Endodermal cell (in vitro differentiated cells): Measurements from ENCODE around the gene ANKS1B. TPM values are rescaled to one million over a fixed set of nuclear protein-coding genes. Genes with fewer than 3 reads are reported as not detected.

Experiments
- DNase-seq: peaks from one replicate; pipeline ENCODE4 v3.0.0-alpha.2; 2017
- H3K27ac ChIP-seq: 2 replicates; pipeline ENCODE4 v1.5.1; 2013; ENCODE audit warnings: mild to moderate bottlenecking, low read depth, low read length, moderate library complexity
- H3K27me3 ChIP-seq: 2 replicates; pipeline ENCODE4 v1.6.1; 2013; ENCODE audit warnings: mild to moderate bottlenecking, low read length, moderate library complexity; ENCODE audit not compliant: insufficient read depth, control insufficient read depth, poor library complexity, severe bottlenecking
- H3K36me3 ChIP-seq: 2 replicates; pipeline ENCODE4 v1.7.0; 2013; ENCODE audit warnings: mild to moderate bottlenecking, low read length, moderate library complexity; ENCODE audit not compliant: control insufficient read depth, insufficient read depth
- H3K4me1 ChIP-seq: one replicate; pipeline ENCODE4 v1.7.0; 2013; ENCODE audit warnings: low read length; ENCODE audit not compliant: control insufficient read depth, insufficient read depth
- H3K4me3 ChIP-seq: 2 replicates; pipeline ENCODE4 v1.5.1; 2013; ENCODE audit warnings: mild to moderate bottlenecking, low read length, moderate library complexity
- H3K9ac ChIP-seq: 2 replicates; pipeline ENCODE4 v1.6.1; 2013; ENCODE audit warnings: mild to moderate bottlenecking, low read length, moderate library complexity; ENCODE audit not compliant: poor library complexity, severe bottlenecking; ENCODE audit errors: extremely low read depth
- H3K9me3 ChIP-seq: 2 replicates; pipeline ENCODE4 v1.6.1; 2013; ENCODE audit warnings: mild to moderate bottlenecking, low read length, moderate library complexity; ENCODE audit not compliant: control insufficient read depth
- H3K27ac Mint-ChIP-seq: 2 replicates; pipeline ENCODE4 v1.8.0; 2020; ENCODE audit warnings: mixed read lengths
- H3K27me3 Mint-ChIP-seq: 2 replicates; pipeline ENCODE4 v1.8.0; 2021; ENCODE audit warnings: mild to moderate bottlenecking, mixed read lengths; ENCODE audit not compliant: insufficient read depth
- H3K36me3 Mint-ChIP-seq: 2 replicates; pipeline ENCODE4 v1.8.0; 2020; ENCODE audit warnings: low read depth, mixed read lengths
- H3K4me1 Mint-ChIP-seq: 2 replicates; pipeline ENCODE4 v1.8.0; 2020; ENCODE audit warnings: mixed read lengths
- H3K4me3 Mint-ChIP-seq: 2 replicates; pipeline ENCODE4 v1.8.0; 2020; ENCODE audit warnings: mild to moderate bottlenecking, moderate library complexity, mixed read lengths
- H3K9me3 Mint-ChIP-seq: 2 replicates; pipeline ENCODE4 v1.8.0; 2020; ENCODE audit warnings: mild to moderate bottlenecking, mixed read lengths
- CTCF ChIP-seq: fragments of 200-600 bp; sonication (generic); conservative IDR thresholded peaks from 2 replicates; pipeline ENCODE4 v1.5.0; 2021; ENCODE audit warnings: antibody characterized with exemption, mild to moderate bottlenecking
- WGBS, 2 experiments: methylation state at CpG; one replicate each; pipeline versions ENCODE4 v1.1.5 to v1.1.7; 2013; ENCODE audit warnings: missing lambda C conversion rate in 2 of 2, mixed read lengths in 1 of 2; ENCODE audit not compliant: insufficient coverage in 1 of 2, insufficient read length in 1 of 2; 5-methylcytosine and 5-hydroxymethylcytosine counted together
- total RNA-seq, 2 donors: library from RNA; stranded (reverse); fragmentation: NEBNext Ultra II Directional in 1 of 2; extraction: Animal tissue kit (Norgen Biotek cat#: 25700) in 1 of 2; gene quantifications; 2 replicates in 1 of 2; 3 replicates in 1 of 2; pipeline ENCODE4 v1.2.1, GENCODE V29; 2021

Gene ANKS1B
- total RNA-seq, 2 donors from 2014 or later: 28.5 to 65.8 TPM

GRCh38 chr12:99260456-99260996 is 724.2 kb downstream of the ANKS1B start:
- Histone ChIP-seq H3K27ac (no peak overlapping the region), H3K9ac (no peak overlapping the region)

GRCh38 chr12:99259040-99259934 is 725.4 kb downstream of the ANKS1B start:
- Mint-ChIP-seq H3K4me3 (no peak overlapping the region), H3K36me3 (peaks cover 4% of the 10 kb centered on the region), H3K27ac (peak overlapping the region; percentile 16), H3K4me1 (peaks cover 16% of the 10 kb centered on the region), H3K27me3 (no peaks in the 10 kb centered on the region), H3K9me3 (peaks cover 5% of the 10 kb centered on the region)
- no peak overlapping the region for H3K9ac ChIP-seq
- DNase-seq: peak; percentile 66
- H3K27ac ChIP-seq: peak overlapping the region; percentile 55
- no peak overlapping the region for H3K4me3 ChIP-seq
- H3K4me1 ChIP-seq: peaks cover 6% of the 10 kb centered on the region
- 88% methylated on average over 12 of the region's 12 CpGs for WGBS, 2 experiments
- H3K36me3 ChIP-seq: no peaks in the 10 kb centered on the region
- H3K27me3 ChIP-seq: no peaks in the 10 kb centered on the region
- no peak for TF ChIP-seq CTCF
- H3K9me3 ChIP-seq: peaks cover 11% of the 10 kb centered on the region

More at GRCh38 chr12:99260456-99260996, 724.2 kb downstream of the ANKS1B start:
- Histone ChIP-seq H3K4me1 (peaks cover 6% of the 10 kb centered on the region), H3K36me3 (no peaks in the 10 kb centered on the region), H3K4me3 (no peak overlapping the region), H3K27me3 (no peaks in the 10 kb centered on the region), H3K9me3 (peaks cover 11% of the 10 kb centered on the region)
- no peak for TF ChIP-seq CTCF
- Mint-ChIP-seq H3K4me1 (peaks cover 16% of the 10 kb centered on the region), H3K9me3 (peaks cover 5% of the 10 kb centered on the region), H3K36me3 (peaks cover 4% of the 10 kb centered on the region), H3K27me3 (no peaks in the 10 kb centered on the region), H3K27ac (no peak overlapping the region), H3K4me3 (no peak overlapping the region)
- WGBS, 2 experiments: 83 to 92% methylated on average over 1 to 3 of the region's 4 CpGs
- DNase-seq: no peak

GRCh38 chr12:99257672-99258071 is 727.1 kb downstream of the ANKS1B start:
- DNase-seq: no peak
- no peaks in the 10 kb centered on the region for H3K27me3 Mint-ChIP-seq
- H3K27ac ChIP-seq: no peak overlapping the region
- no peak overlapping the region for H3K27ac Mint-ChIP-seq
- no peaks in the 10 kb centered on the region for H3K36me3 ChIP-seq
- no peaks in the 10 kb centered on the region for H3K27me3 ChIP-seq
- peaks cover 2% of the 10 kb centered on the region for H3K9me3 ChIP-seq
- H3K9ac ChIP-seq: no peak overlapping the region
- no peaks in the 10 kb centered on the region for H3K9me3 Mint-ChIP-seq
- H3K4me1 Mint-ChIP-seq: peaks cover 16% of the 10 kb centered on the region
- H3K36me3 Mint-ChIP-seq: no peaks in the 10 kb centered on the region
- peaks cover 6% of the 10 kb centered on the region for H3K4me1 ChIP-seq
- TF ChIP-seq CTCF: no peak
- H3K4me3 ChIP-seq: no peak overlapping the region
- H3K4me3 Mint-ChIP-seq: no peak overlapping the region
